Measurements from ENCODE around the gene SERPINE3.

SERPINE3 gene

GRCh38 chr13:51317262-51317661 lies 22.2 kb upstream of the SERPINE3 start:
- Histone ChIP-seq H3K18ac (ENCODE audit: low read length) (no peak overlapping the region), H2BK15ac (replicated peaks; ENCODE audit: low read depth) (no peak overlapping the region), H3K36me3 (ENCODE audit: control insufficient read depth, insufficient read depth, low read length) (no peaks in the 10 kb centered on the region), H3K27ac (ENCODE audit: low read depth, low read length) (no peak overlapping the region), H2BK120ac (ENCODE audit: low read depth, low read length) (no peak overlapping the region), H3K4me3 (ENCODE audit: low read length) (no peak overlapping the region), H4K8ac (ENCODE audit: low read depth, low read length) (no peak overlapping the region), H3K9ac (ENCODE audit: low read length) (no peak overlapping the region), H3K56ac (ENCODE audit: low read length) (no peak overlapping the region), H3K27me3 (ENCODE audit: insufficient read depth, low read length, poor library complexity) (no peaks in the 10 kb centered on the region), H3K23ac (ENCODE audit: low read length) (no peak overlapping the region), H3K4me1 (ENCODE audit: control insufficient read depth, low read depth, low read length) (no peaks in the 10 kb centered on the region), H2BK5ac (ENCODE audit: low read length) (no peak overlapping the region), H3K4ac (ENCODE audit: low read depth, low read length) (no peak overlapping the region), H2AK5ac (ENCODE audit: low read length) (no peak overlapping the region), H3K79me2 (ENCODE audit: control insufficient read depth, insufficient read depth, low read length) (no peaks in the 10 kb centered on the region), H3K79me1 (ENCODE audit: low read length) (no peaks in the 10 kb centered on the region), H3K4me2 (ENCODE audit: low read length) (no peak overlapping the region), H4K5ac (ENCODE audit: low read length) (no peak overlapping the region)
- WGBS (ENCODE audit: extremely low coverage, insufficient coverage, low lambda C conversion rate) = no CpG with 5 or more reads among the region's 1 CpG
- DNase-seq = no peak

GRCh38 chr13:51318015-51318414 lies 21.5 kb upstream of the SERPINE3 start:
- no peaks in the 10 kb centered on the region for H3K36me3 ChIP-seq (ENCODE audit: control insufficient read depth, insufficient read depth, low read length)

GRCh38 chr13:51318876-51319275 lies 20.6 kb upstream of the SERPINE3 start:
- H4K5ac ChIP-seq (ENCODE audit: low read length) = no peak overlapping the region
- H2BK120ac ChIP-seq (ENCODE audit: low read depth, low read length) = no peak overlapping the region
- no peak overlapping the region for H2BK15ac ChIP-seq (replicated peaks; ENCODE audit: low read depth)
- no peak overlapping the region for H3K18ac ChIP-seq (ENCODE audit: low read length)
- H3K79me1 ChIP-seq (ENCODE audit: low read length) = no peaks in the 10 kb centered on the region
- no peaks in the 10 kb centered on the region for H3K36me3 ChIP-seq (ENCODE audit: control insufficient read depth, insufficient read depth, low read length)
- no peaks in the 10 kb centered on the region for H3K4me1 ChIP-seq (ENCODE audit: control insufficient read depth, low read depth, low read length)
- DNase-seq = no peak
- no peak overlapping the region for H4K8ac ChIP-seq (ENCODE audit: low read depth, low read length)
- H2BK5ac ChIP-seq (ENCODE audit: low read length) = no peak overlapping the region
- H3K56ac ChIP-seq (ENCODE audit: low read length) = no peak overlapping the region
- no CpG with 5 or more reads among the region's 3 CpGs for whole genome bisulfite sequencing (ENCODE audit: extremely low coverage, insufficient coverage, low lambda C conversion rate)
- H3K4me2 ChIP-seq (ENCODE audit: low read length) = no peak overlapping the region
- H3K23ac ChIP-seq (ENCODE audit: low read length) = no peak overlapping the region
- H3K4ac ChIP-seq (ENCODE audit: low read depth, low read length) = no peak overlapping the region
- H3K27ac ChIP-seq (ENCODE audit: low read depth, low read length) = no peak overlapping the region
- H3K79me2 ChIP-seq (ENCODE audit: control insufficient read depth, insufficient read depth, low read length) = no peaks in the 10 kb centered on the region
- no peak overlapping the region for H3K9ac ChIP-seq (ENCODE audit: low read length)
- H3K27me3 ChIP-seq (ENCODE audit: insufficient read depth, low read length, poor library complexity) = no peaks in the 10 kb centered on the region
- H3K4me3 ChIP-seq (ENCODE audit: low read length) = no peak overlapping the region
- no peak overlapping the region for H2AK5ac ChIP-seq (ENCODE audit: low read length)

More at GRCh38 chr13:51318015-51318414, 21.5 kb upstream of the SERPINE3 start:
- Histone ChIP-seq H3K4ac (ENCODE audit: low read depth, low read length) (no peak overlapping the region), H4K8ac (ENCODE audit: low read depth, low read length) (no peak overlapping the region), H3K9ac (ENCODE audit: low read length) (no peak overlapping the region), H3K56ac (ENCODE audit: low read length) (no peak overlapping the region), H2BK5ac (ENCODE audit: low read length) (no peak overlapping the region), H3K79me1 (ENCODE audit: low read length) (no peaks in the 10 kb centered on the region), H3K23ac (ENCODE audit: low read length) (no peak overlapping the region), H3K4me2 (ENCODE audit: low read length) (no peak overlapping the region), H4K5ac (ENCODE audit: low read length) (no peak overlapping the region), H3K27me3 (ENCODE audit: insufficient read depth, low read length, poor library complexity) (no peaks in the 10 kb centered on the region), H2AK5ac (ENCODE audit: low read length) (no peak overlapping the region), H3K79me2 (ENCODE audit: control insufficient read depth, insufficient read depth, low read length) (no peaks in the 10 kb centered on the region), H3K4me1 (ENCODE audit: control insufficient read depth, low read depth, low read length) (no peaks in the 10 kb centered on the region), H3K27ac (ENCODE audit: low read depth, low read length) (no peak overlapping the region), H3K18ac (ENCODE audit: low read length) (no peak overlapping the region), H3K4me3 (ENCODE audit: low read length) (no peak overlapping the region), H2BK120ac (ENCODE audit: low read depth, low read length) (no peak overlapping the region), H2BK15ac (replicated peaks; ENCODE audit: low read depth) (no peak overlapping the region)
- no peak for DNase-seq
- WGBS (ENCODE audit: extremely low coverage, insufficient coverage, low lambda C conversion rate) = no CpG with 5 or more reads among the region's 2 CpGs

GRCh38 chr13:51321836-51322235 lies 17.7 kb upstream of the SERPINE3 start:
- no peak overlapping the region for H2BK5ac ChIP-seq (ENCODE audit: low read length)
- no peak overlapping the region for H4K5ac ChIP-seq (ENCODE audit: low read length)
- no peak overlapping the region for H3K9ac ChIP-seq (ENCODE audit: low read length)
- no peaks in the 10 kb centered on the region for H3K4me1 ChIP-seq (ENCODE audit: control insufficient read depth, low read depth, low read length)
- H2BK15ac ChIP-seq (replicated peaks; ENCODE audit: low read depth) = no peak overlapping the region
- no peak for DNase-seq
- H3K23ac ChIP-seq (ENCODE audit: low read length) = no peak overlapping the region
- H3K27ac ChIP-seq (ENCODE audit: low read depth, low read length) = no peak overlapping the region
- H3K56ac ChIP-seq (ENCODE audit: low read length) = no peak overlapping the region
- no peak overlapping the region for H4K8ac ChIP-seq (ENCODE audit: low read depth, low read length)
- no peak overlapping the region for H3K4ac ChIP-seq (ENCODE audit: low read depth, low read length)
- H3K79me2 ChIP-seq (ENCODE audit: control insufficient read depth, insufficient read depth, low read length) = no peaks in the 10 kb centered on the region
- WGBS (ENCODE audit: extremely low coverage, insufficient coverage, low lambda C conversion rate) = no CpG with 5 or more reads among the region's 2 CpGs
- H2BK120ac ChIP-seq (ENCODE audit: low read depth, low read length) = no peak overlapping the region
- no peaks in the 10 kb centered on the region for H3K79me1 ChIP-seq (ENCODE audit: low read length)
- no peak overlapping the region for H3K4me2 ChIP-seq (ENCODE audit: low read length)
- no peak overlapping the region for H3K4me3 ChIP-seq (ENCODE audit: low read length)
- H3K27me3 ChIP-seq (ENCODE audit: insufficient read depth, low read length, poor library complexity) = no peaks in the 10 kb centered on the region
- no peaks in the 10 kb centered on the region for H3K36me3 ChIP-seq (ENCODE audit: control insufficient read depth, insufficient read depth, low read length)
- no peak overlapping the region for H3K18ac ChIP-seq (ENCODE audit: low read length)
- H2AK5ac ChIP-seq (ENCODE audit: low read length) = no peak overlapping the region

GRCh38 chr13:51322826-51323225 lies 16.7 kb upstream of the SERPINE3 start:
- Histone ChIP-seq H3K79me1 (ENCODE audit: low read length) (no peaks in the 10 kb centered on the region), H3K4me1 (ENCODE audit: control insufficient read depth, low read depth, low read length) (no peaks in the 10 kb centered on the region), H2BK15ac (replicated peaks; ENCODE audit: low read depth) (no peak overlapping the region), H3K56ac (ENCODE audit: low read length) (no peak overlapping the region), H3K4ac (ENCODE audit: low read depth, low read length) (no peak overlapping the region), H3K79me2 (ENCODE audit: control insufficient read depth, insufficient read depth, low read length) (no peaks in the 10 kb centered on the region), H4K8ac (ENCODE audit: low read depth, low read length) (no peak overlapping the region), H3K4me3 (ENCODE audit: low read length) (no peak overlapping the region), H2AK5ac (ENCODE audit: low read length) (no peak overlapping the region), H3K23ac (ENCODE audit: low read length) (no peak overlapping the region), H3K18ac (ENCODE audit: low read length) (no peak overlapping the region), H3K27me3 (ENCODE audit: insufficient read depth, low read length, poor library complexity) (no peaks in the 10 kb centered on the region), H3K36me3 (ENCODE audit: control insufficient read depth, insufficient read depth, low read length) (no peaks in the 10 kb centered on the region), H4K5ac (ENCODE audit: low read length) (no peak overlapping the region), H2BK5ac (ENCODE audit: low read length) (no peak overlapping the region), H3K9ac (ENCODE audit: low read length) (no peak overlapping the region), H3K4me2 (ENCODE audit: low read length) (no peak overlapping the region), H3K27ac (ENCODE audit: low read depth, low read length) (no peak overlapping the region), H2BK120ac (ENCODE audit: low read depth, low read length) (no peak overlapping the region)
- WGBS (ENCODE audit: extremely low coverage, insufficient coverage, low lambda C conversion rate) = no CpG with 5 or more reads among the region's 3 CpGs
- no peak for DNase-seq

- H3K9ac ChIP-seq (ENCODE audit: low read length) = no peak overlapping the region
- H2BK5ac ChIP-seq (ENCODE audit: low read length) = no peak overlapping the region
- no peak overlapping the region for H3K27ac ChIP-seq (ENCODE audit: low read depth, low read length)
- DNase-seq = no peak
- no CpG with 5 or more reads among the region's 5 CpGs for WGBS (ENCODE audit: extremely low coverage, insufficient coverage, low lambda C conversion rate)
- no peak overlapping the region for H2BK15ac ChIP-seq (replicated peaks; ENCODE audit: low read depth)
- H3K79me2 ChIP-seq (ENCODE audit: control insufficient read depth, insufficient read depth, low read length) = no peaks in the 10 kb centered on the region
- no peak overlapping the region for H2BK120ac ChIP-seq (ENCODE audit: low read depth, low read length)
- H3K56ac ChIP-seq (ENCODE audit: low read length) = no peak overlapping the region
- no peaks in the 10 kb centered on the region for H3K36me3 ChIP-seq (ENCODE audit: control insufficient read depth, insufficient read depth, low read length)
- H3K4me3 ChIP-seq (ENCODE audit: low read length) = no peak overlapping the region
- H2AK5ac ChIP-seq (ENCODE audit: low read length) = no peak overlapping the region
- H3K4ac ChIP-seq (ENCODE audit: low read depth, low read length) = no peak overlapping the region
- no peaks in the 10 kb centered on the region for H3K79me1 ChIP-seq (ENCODE audit: low read length)
- no peaks in the 10 kb centered on the region for H3K4me1 ChIP-seq (ENCODE audit: control insufficient read depth, low read depth, low read length)
- no peaks in the 10 kb centered on the region for H3K27me3 ChIP-seq (ENCODE audit: insufficient read depth, low read length, poor library complexity)
- no peak overlapping the region for H3K4me2 ChIP-seq (ENCODE audit: low read length)
- H4K8ac ChIP-seq (ENCODE audit: low read depth, low read length) = no peak overlapping the region
- no peak overlapping the region for H4K5ac ChIP-seq (ENCODE audit: low read length)
- H3K18ac ChIP-seq (ENCODE audit: low read length) = no peak overlapping the region
- H3K23ac ChIP-seq (ENCODE audit: low read length) = no peak overlapping the region
Observed at GRCh38 chr13:51323824-51324511, 15.5 kb upstream of the SERPINE3 start.

All from mesendoderm (in vitro differentiated cells).